ENCODE measurements around the gene EML4.
"Not testable (repeated sequence)": the region's sequence is repeated elsewhere in the genome, so short reads cannot be mapped to it uniquely, and the experiment has no call there.

Gene EML4

DNA sequence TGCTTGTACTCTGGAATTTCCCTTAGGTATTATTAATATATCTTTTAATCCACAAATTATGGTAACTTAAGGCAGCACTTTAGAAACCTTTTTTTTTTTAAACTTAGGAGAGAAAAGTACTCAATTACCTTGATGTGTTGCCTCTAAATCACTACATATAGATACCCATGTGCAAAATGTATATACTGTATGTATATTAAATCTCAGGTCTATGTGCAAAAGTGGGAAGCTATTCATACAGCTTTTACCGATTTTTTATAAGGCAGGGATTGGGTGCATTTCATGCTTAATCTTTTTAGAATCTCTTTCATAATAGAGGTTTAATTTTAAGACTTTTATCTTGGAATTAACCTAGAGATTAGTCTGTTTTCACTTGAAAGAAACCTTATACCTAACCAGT lies 3.4 kb downstream of the EML4 start:
- DNase-seq (ENCODE audit: low read depth) = no peak

DNA sequence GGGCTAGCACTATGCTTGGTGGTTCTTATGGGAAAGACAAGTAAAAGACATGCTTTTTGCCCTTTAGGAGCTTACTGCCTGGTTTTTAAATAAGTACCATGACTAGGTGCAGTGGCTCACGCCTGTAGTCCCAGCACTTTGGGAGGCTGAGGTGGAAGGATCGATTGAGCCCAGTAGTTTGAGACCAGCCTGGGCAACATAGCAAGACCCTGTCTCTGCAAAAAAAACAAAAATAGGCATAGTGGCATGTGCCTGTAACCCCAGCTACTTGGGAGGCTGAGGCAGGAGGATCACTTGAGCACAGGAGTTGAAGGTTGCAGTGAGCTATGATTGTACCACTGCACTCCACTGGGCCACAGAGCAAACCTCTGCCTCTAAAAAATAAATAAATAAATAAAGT lies 4.3 kb downstream of the EML4 start:
- DNase-seq (ENCODE audit: low read depth) = not testable (repeated sequence)

- no peak for DNase-seq (ENCODE audit: low read depth)
Observed at GRCh38 chr2:42176992-42177738, 8.0 kb downstream of the EML4 start.

- DNase-seq (ENCODE audit: low read depth) = no peak
Observed at GRCh38 chr2:42178335-42178734, 9.2 kb downstream of the EML4 start.

- no peak for DNase-seq (ENCODE audit: low read depth)
Observed at GRCh38 chr2:42180300-42180699, 11.1 kb downstream of the EML4 start.

DNA sequence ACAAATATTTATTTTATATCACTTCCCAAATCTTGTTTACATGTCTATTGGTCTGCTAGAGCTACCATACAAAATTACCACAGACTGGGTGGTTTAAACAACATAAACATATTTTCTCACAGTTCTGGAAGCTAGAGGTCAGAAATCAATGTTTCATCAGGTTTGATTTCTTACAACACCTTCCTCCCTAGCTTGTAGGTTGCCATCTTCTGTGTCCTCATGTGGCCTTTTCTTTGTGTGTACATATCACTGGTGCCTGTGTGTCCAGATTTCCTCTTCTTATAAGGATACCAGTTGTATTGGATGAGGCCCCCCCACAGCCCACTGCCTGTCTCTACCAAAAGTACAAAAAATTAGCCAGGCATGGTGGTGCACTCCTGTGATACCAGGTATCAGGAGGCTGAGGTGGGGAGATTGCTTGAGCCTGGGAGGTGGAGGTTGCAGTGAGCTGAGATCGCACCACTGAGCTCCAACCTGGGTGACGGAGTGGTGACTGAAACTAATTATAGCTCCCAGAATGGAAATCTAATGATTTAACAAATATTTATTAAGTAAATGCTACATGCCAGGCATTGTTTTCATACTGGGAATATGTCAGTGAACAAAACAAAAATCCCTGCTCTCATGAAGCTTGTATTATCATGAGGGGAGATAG lies 13.6 kb downstream of the EML4 start:
- no peak for DNase-seq (ENCODE audit: low read depth)

DNA sequence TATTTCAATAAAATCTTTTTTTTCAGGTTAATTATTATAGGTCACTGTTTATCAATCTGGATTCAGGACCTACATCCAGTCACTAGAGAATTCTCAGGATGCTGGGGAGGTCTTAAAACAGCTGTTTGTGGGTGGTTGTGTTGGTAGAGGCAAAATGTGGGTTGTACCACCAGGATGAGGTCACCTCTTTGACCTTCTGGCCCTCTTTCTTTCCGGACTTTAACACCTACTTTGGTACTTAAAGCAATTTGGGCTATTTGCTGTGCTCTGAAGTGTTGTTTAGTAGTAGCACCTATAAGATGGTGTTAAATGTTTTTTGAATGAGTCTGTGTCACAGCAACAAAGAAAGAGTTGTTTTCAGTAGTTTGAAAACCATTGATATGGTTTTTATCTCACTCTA lies 14.6 kb downstream of the EML4 start:
- DNase-seq (ENCODE audit: low read depth) = no peak

- DNase-seq (ENCODE audit: low read depth) = no peak
Observed at GRCh38 chr2:42184346-42184745, 15.2 kb downstream of the EML4 start.

- no peak for DNase-seq (ENCODE audit: low read depth)
Observed at GRCh38 chr2:42185220-42185921, 16.2 kb downstream of the EML4 start.

GRCh38 chr2:42186366-42186765 lies 17.2 kb downstream of the EML4 start:
- no peak for DNase-seq (ENCODE audit: low read depth)

DNA sequence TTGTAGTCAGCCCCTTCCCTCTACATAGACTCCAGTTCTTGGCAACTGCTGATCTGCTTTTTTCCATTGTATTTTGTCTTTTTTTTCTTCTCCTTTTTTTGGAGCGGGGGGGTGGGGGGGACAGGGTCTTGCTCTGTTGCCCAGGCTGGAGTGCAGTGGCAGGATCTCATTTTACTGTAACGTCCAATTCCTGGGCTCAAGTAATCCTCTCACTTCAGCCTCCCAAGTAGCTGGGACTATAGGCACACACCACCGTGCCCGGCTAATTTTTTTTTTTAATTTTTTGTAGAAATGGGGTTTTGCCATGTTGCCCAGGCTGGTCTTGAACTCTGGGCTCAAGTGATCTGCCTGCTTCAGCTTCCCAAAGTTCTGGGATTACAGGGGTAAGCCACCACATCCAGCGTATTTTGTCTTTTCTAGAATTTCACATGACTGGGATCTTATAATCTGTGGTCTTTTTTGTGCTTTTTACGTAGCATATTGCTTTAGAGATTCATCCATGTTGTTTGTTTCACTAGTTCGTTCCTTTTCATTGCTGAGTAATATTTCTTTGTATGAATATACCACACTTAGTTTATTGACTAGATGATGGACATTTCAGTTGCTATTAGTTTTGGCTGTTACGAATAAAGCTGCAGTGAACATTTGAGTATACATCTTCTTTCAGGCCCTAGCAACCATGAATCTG lies 17.9 kb downstream of the EML4 start:
- DNase-seq (ENCODE audit: low read depth) = no peak

GRCh38 chr2:42187886-42188285 lies 18.7 kb downstream of the EML4 start:
- DNase-seq (ENCODE audit: low read depth) = no peak

- DNase-seq (ENCODE audit: low read depth) = no peak
Observed at GRCh38 chr2:42189235-42189566, 20.0 kb downstream of the EML4 start.

- DNase-seq (ENCODE audit: low read depth) = no peak
Observed at GRCh38 chr2:42190191-42190590, 21.0 kb downstream of the EML4 start.

- DNase-seq (ENCODE audit: low read depth) = no peak
Observed at GRCh38 chr2:42191285-42192009, 22.3 kb downstream of the EML4 start.

DNA sequence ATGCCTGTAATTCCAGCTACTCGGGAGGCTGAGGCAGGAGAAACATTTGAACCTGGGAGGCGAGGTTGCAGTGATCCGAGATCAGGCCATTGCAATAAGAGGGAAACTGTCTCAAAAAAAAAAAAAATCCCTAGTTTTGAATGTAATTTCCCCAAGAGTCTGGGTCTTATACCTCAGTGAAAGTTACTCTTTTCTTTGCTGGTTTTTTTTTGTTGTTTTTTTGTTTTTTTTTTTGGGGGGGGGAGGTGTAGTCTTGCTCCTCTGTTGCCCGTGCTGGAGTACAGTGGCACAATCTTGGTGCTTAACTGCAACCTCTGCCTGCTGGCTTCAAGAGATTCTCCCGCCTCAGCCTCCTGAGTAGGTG lies 22.8 kb downstream of the EML4 start:
- DNase-seq (ENCODE audit: low read depth) = no peak

GRCh38 chr2:42192652-42193566 lies 23.8 kb downstream of the EML4 start:
- no peak for DNase-seq (ENCODE audit: low read depth)

GRCh38 chr2:42193722-42194187 lies 24.6 kb downstream of the EML4 start:
- no peak for DNase-seq (ENCODE audit: low read depth)

DNA sequence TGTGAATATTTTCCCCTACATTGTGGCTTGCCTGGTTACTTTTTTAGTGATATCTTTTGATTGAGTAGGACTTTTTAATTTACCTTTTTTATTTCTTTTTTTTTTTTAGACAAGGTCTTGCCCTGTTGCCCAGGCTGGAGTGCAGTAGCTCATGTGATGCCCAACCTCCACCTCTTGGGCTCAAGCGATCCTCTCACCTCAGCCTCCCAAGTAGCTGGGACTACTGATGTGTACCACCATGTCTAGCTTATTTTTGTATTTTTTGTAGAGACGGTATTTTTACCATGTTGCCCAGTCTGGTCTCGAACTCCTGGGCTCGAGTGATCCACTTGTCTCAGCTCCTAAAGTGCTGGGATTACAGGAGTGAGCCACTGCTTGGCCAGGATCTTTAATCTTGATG lies 25.3 kb downstream of the EML4 start:
- DNase-seq (ENCODE audit: low read depth) = no peak

DNA sequence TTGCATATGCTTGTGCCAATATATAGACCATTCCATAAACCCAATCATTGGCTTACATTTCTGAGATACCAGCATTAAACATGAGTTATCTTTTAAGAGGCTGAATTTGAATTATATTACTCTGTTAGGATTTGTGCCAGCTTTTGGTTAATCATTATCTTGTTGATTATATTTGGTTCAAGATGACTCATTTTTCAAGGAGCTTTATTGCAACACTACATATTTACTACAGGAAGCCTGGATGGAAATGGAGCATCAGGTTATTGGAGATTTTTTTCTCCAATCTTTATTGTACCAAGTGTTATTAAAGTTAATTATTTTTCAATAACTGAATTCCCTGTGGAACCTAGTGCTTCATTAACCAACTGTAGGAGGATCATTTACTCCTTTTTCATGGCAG lies 26.4 kb downstream of the EML4 start:
- no peak for DNase-seq (ENCODE audit: low read depth)

- DNase-seq (ENCODE audit: low read depth) = no peak
Observed at GRCh38 chr2:42196070-42196402, 26.9 kb downstream of the EML4 start.
